B cell (primary cell): ENCODE measurements around the gene DNAJB2. TPM values are rescaled to one million over a fixed set of nuclear protein-coding genes. Genes with fewer than 3 reads are reported as not detected.

Source experiments
- ATAC-seq: fragments of 200-7000 bp; cut with Tn5 transposase; one replicate; pipeline ENCODE4 v1.10.0; 2021; ENCODE audit warnings: low read depth, mild to moderate bottlenecking, moderate number of reproducible peaks, moderate library complexity
- CTCF ChIA-PET: fragments of 350-600 bp; sonication (Branson Sonifier 250); formaldehyde crosslinking; loops from one replicate; lab custom pipeline; 2021; ENCODE audit warnings: antibody characterized with exemption, inconsistent platforms; lab: Charles Lee
- POLR2A ChIA-PET: fragments of 350-600 bp; sonication (Branson Sonifier 250); formaldehyde crosslinking; loops from one replicate; lab custom pipeline; 2021; ENCODE audit warnings: antibody characterized with exemption; lab: Charles Lee
- DNase-seq: peaks from one replicate; pipeline ENCODE4 v3.0.0; 2013
- H2AFZ ChIP-seq: 2 replicates; pipeline ENCODE4 v1.6.1; 2012; ENCODE audit warnings: mild to moderate bottlenecking, low read depth, low read length; ENCODE audit not compliant: insufficient read depth, poor library complexity, severe bottlenecking
- H3K27ac ChIP-seq, 2 donors: 1 replicate in 1 of 2; 2 replicates in 1 of 2; pipeline ENCODE4 v1.5.1; 2012 to 2013; ENCODE audit warnings: low read length in 2 of 2, mild to moderate bottlenecking in 2 of 2, moderate library complexity in 1 of 2
- H3K27me3 ChIP-seq, 4 experiments: fragments of 200-600 bp in 1 of 4; sonication (generic) in 1 of 4; replicated peaks in 1 of 4; 1 replicate in 2 of 4; 2 replicates in 2 of 4; pipeline versions ENCODE4 v1.6.1 to v1.7.0; 2013 to 2016; ENCODE audit warnings: low read length in 3 of 4, mild to moderate bottlenecking in 2 of 4, mixed read lengths in 1 of 4, moderate library complexity in 1 of 4; ENCODE audit not compliant: insufficient read depth in 4 of 4, control insufficient read depth in 3 of 4; ENCODE audit errors: control extremely low read depth in 1 of 4
- H3K36me3 ChIP-seq, 2 experiments: replicated peaks in 1 of 2; 1 replicate in 1 of 2; 2 replicates in 1 of 2; pipeline versions ENCODE4 v1.6.1 to v1.7.1; 2013; ENCODE audit warnings: low read length in 1 of 2; ENCODE audit not compliant: insufficient read depth in 2 of 2, control insufficient read depth in 1 of 2; ENCODE audit errors: control extremely low read depth in 1 of 2, extremely low read depth in 1 of 2
- H3K4me1 ChIP-seq, 2 donors: fragments of 200-600 bp in 1 of 2; sonication (generic) in 1 of 2; 1 replicate in 1 of 2; 2 replicates in 1 of 2; pipeline versions ENCODE4 v1.5.1 to v1.6.1; 2013 to 2017; ENCODE audit warnings: low read length in 2 of 2; ENCODE audit not compliant: control insufficient read depth in 2 of 2, insufficient read depth in 2 of 2
- H3K4me2 ChIP-seq: replicated peaks from 2 replicates; pipeline ENCODE3; 2012; ENCODE audit warnings: mild to moderate bottlenecking, low read depth, low read length; ENCODE audit not compliant: poor library complexity, severe bottlenecking
- H3K4me3 ChIP-seq, 5 experiments: fragments of 200-600 bp in 1 of 5; sonication (generic) in 1 of 5; 1 replicate in 3 of 5; 2 replicates in 2 of 5; pipeline versions ENCODE4 v1.5.1 to v1.7.0; 2011 to 2016; ENCODE audit warnings: low read length in 4 of 5, mild to moderate bottlenecking in 4 of 5, low read depth in 2 of 5, control low read depth in 1 of 5, moderate library complexity in 1 of 5; ENCODE audit not compliant: insufficient read depth in 1 of 5; ENCODE audit errors: control extremely low read depth in 1 of 5, extremely low read depth in 1 of 5
- H3K79me2 ChIP-seq: fragments of 200-600 bp; sonication (generic); one replicate; pipeline ENCODE4 v1.6.0; 2016; ENCODE audit warnings: low read length; ENCODE audit not compliant: control insufficient read depth, insufficient read depth
- H3K9ac ChIP-seq: fragments of 200-600 bp; sonication (generic); 2 replicates; pipeline ENCODE4 v1.6.1; 2017; ENCODE audit warnings: mild to moderate bottlenecking, low read length, moderate library complexity
- H3K9me3 ChIP-seq, 3 donors: one replicate each; pipeline versions ENCODE4 v1.6.1 to v1.7.1; 2013; ENCODE audit warnings: low read length in 2 of 3; ENCODE audit not compliant: control insufficient read depth in 2 of 3, insufficient read depth in 1 of 3; ENCODE audit errors: control extremely low read depth in 1 of 3
- H4K20me1 ChIP-seq: 2 replicates; pipeline ENCODE4 v1.6.0; 2012; ENCODE audit warnings: mild to moderate bottlenecking, low read length; ENCODE audit not compliant: insufficient read depth, control insufficient read depth, poor library complexity, severe bottlenecking
- H3K27ac Mint-ChIP-seq: one replicate; pipeline ENCODE4 v1.8.0; 2021; ENCODE audit warnings: mixed read lengths
- H3K27me3 Mint-ChIP-seq: one replicate; pipeline ENCODE4 v1.8.0; 2021; ENCODE audit warnings: mixed read lengths
- H3K4me1 Mint-ChIP-seq: one replicate; pipeline ENCODE4 v1.8.0; 2021; ENCODE audit warnings: mixed read lengths
- H3K4me3 Mint-ChIP-seq: one replicate; pipeline ENCODE4 v1.8.0; 2021; ENCODE audit warnings: mixed read lengths
- H3K9me3 Mint-ChIP-seq: one replicate; pipeline ENCODE4 v1.8.0; 2022; ENCODE audit warnings: mixed read lengths; ENCODE audit not compliant: insufficient read depth
- CTCF ChIP-seq: fragments of 200-600 bp; IDR thresholded peaks from one replicate; pipeline ENCODE4 v1.8.0; 2022; ENCODE audit warnings: antibody characterized with exemption, mild to moderate bottlenecking
- EZH2 ChIP-seq: IDR thresholded peaks from 2 replicates; pipeline ENCODE4 v1.6.1; 2012; ENCODE audit warnings: borderline replicate concordance, low read depth, mild to moderate bottlenecking, moderate library complexity, low read length; ENCODE audit not compliant: insufficient read depth, poor library complexity, severe bottlenecking
- WGBS: methylation state at CpG from one replicate; pipeline ENCODE4 v1.1.5; 2013; ENCODE audit warnings: missing lambda C conversion rate; ENCODE audit not compliant: insufficient coverage; 5-methylcytosine and 5-hydroxymethylcytosine counted together
- intact Hi-C: fragments of 100-400 bp; cut with micrococcal nuclease; formaldehyde crosslinking; loops from one replicate; pipeline ENCODE4 v1.10.0; 2022
- polyA plus RNA-seq: library from polyadenylated mRNA; depleted of rRNA; stranded (reverse); fragments of >200 nt; gene quantifications from 2 replicates; pipeline ENCODE4 v1.2.3, GENCODE V29; 2012
- total RNA-seq, 2 donors: library from RNA; stranded (reverse); fragments of 120-200 nt in 1 of 2; gene quantifications; 1 replicate in 1 of 2; 2 replicates in 1 of 2; pipeline versions ENCODE4 v1.2.3 to v1.2.4, GENCODE V29; 2013 to 2022

DNAJB2 gene
- total and polyA plus RNA-seq, 2 donors (not counting 1 experiment from before 2014, with no cell fraction given), result 127 to 184 TPM

DNA sequence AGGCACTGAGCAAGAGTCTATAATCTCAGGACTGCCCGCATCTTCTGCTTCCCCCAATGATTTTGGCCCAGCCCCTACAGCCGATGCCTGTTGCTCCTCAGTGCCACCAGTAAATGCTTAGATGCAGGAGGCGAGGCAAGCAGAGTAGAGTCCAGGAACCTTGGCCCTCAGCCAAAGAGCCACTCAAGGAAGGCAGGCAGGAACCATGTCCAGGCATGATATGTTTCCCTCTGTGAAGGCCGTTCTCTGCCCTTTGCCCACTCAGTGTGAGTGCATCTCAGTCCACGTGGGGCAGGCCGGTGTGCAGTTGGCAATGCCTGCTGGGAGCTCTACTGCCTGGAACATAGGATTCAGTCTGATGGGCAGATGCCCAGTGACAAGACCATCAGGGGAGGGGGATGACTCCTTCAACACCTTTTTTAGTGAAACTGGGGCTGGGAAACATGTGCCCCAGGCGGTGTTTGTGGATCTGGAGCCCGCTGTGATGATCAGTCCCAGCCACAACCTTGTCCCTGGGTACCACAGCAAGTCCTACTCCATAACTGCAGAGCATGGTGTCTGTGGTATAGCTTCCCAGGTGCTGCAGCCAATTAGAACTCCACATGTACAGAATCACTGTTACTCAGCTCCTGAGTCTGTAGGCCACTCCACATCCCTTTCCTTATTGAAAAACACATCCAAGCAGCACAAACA is 9.7 kb upstream of the DNAJB2 start:
- Histone ChIP-seq H3K79me2 (peaks cover 16% of the 10 kb centered on the region), H3K36me3 (no peaks in the 10 kb centered on the region), H4K20me1 (no peaks in the 10 kb centered on the region), H3K4me3 (no peak overlapping the region), H3K27ac (no peak overlapping the region), H3K9me3 (no peaks in the 10 kb centered on the region), H3K9ac (no peak overlapping the region), H3K4me1 (no peaks in the 10 kb centered on the region), H3K4me2 (no peak overlapping the region), H2AFZ (no peak overlapping the region), H3K27me3 (no peaks in the 10 kb centered on the region)
- ATAC-seq (no peak), DNase-seq (no peak)
- CTCF ChIA-PET, result interaction anchor here (0.9 to 1.5 kb wide), 4 partner anchors 9 to 111 kb away, joined by 3 to 5 read pairs (median 3); no protein-coding TSS in a partner anchor
- Mint-ChIP-seq H3K4me3 (no peak overlapping the region), H3K4me1 (peaks cover 5% of the 10 kb centered on the region), H3K27ac (no peak overlapping the region), H3K9me3 (no peaks in the 10 kb centered on the region), H3K27me3 (no peaks in the 10 kb centered on the region)
- WGBS, result 92% methylated on average over 8 of the region's 8 CpGs
- TF ChIP-seq EZH2, result no peak
- TF ChIP-seq CTCF, result no peak
- intact Hi-C loops, result loop anchor here (10.0 kb wide), 1 partner anchor 325 kb away; the partner anchor contains the start of gene STK11IP
- POLR2A ChIA-PET, result no interaction called here

GRCh38 chr2:219270055-219270372 is 9.2 kb upstream of the DNAJB2 start:
- ATAC-seq (no peak), DNase-seq (no peak)
- no peak overlapping the region for H3K27ac ChIP-seq
- no peaks in the 10 kb centered on the region for H4K20me1 ChIP-seq
- no peak overlapping the region for H3K4me3 Mint-ChIP-seq
- no peaks in the 10 kb centered on the region for H3K27me3 Mint-ChIP-seq
- peaks cover 21% of the 10 kb centered on the region for H3K79me2 ChIP-seq
- 91% methylated on average over 5 of the region's 5 CpGs for WGBS
- H3K27me3 ChIP-seq, result no peaks in the 10 kb centered on the region
- H2AFZ ChIP-seq, result no peak overlapping the region
- no peak overlapping the region for H3K4me2 ChIP-seq
- CTCF ChIA-PET, result interaction anchor here (0.9 to 1.5 kb wide), 3 partner anchors 14 to 111 kb away, joined by 3 to 5 read pairs (median 3); no protein-coding TSS in a partner anchor
- no peak overlapping the region for H3K4me3 ChIP-seq
- no peaks in the 10 kb centered on the region for H3K9me3 ChIP-seq
- H3K9me3 Mint-ChIP-seq, result no peaks in the 10 kb centered on the region
- H3K36me3 ChIP-seq, result no peaks in the 10 kb centered on the region
- TF ChIP-seq EZH2 (no peak), CTCF (no peak)
- POLR2A ChIA-PET, result no interaction called here
- intact Hi-C loops, result loop anchor here (10.0 kb wide), 1 partner anchor 325 kb away; the partner anchor contains the start of gene STK11IP
- no peak overlapping the region for H3K27ac Mint-ChIP-seq
- no peak overlapping the region for H3K9ac ChIP-seq
- no peaks in the 10 kb centered on the region for H3K4me1 ChIP-seq
- H3K4me1 Mint-ChIP-seq, result peaks cover 8% of the 10 kb centered on the region
